Measurements from ENCODE around the gene C1QTNF7.

The C1QTNF7 gene

DNA sequence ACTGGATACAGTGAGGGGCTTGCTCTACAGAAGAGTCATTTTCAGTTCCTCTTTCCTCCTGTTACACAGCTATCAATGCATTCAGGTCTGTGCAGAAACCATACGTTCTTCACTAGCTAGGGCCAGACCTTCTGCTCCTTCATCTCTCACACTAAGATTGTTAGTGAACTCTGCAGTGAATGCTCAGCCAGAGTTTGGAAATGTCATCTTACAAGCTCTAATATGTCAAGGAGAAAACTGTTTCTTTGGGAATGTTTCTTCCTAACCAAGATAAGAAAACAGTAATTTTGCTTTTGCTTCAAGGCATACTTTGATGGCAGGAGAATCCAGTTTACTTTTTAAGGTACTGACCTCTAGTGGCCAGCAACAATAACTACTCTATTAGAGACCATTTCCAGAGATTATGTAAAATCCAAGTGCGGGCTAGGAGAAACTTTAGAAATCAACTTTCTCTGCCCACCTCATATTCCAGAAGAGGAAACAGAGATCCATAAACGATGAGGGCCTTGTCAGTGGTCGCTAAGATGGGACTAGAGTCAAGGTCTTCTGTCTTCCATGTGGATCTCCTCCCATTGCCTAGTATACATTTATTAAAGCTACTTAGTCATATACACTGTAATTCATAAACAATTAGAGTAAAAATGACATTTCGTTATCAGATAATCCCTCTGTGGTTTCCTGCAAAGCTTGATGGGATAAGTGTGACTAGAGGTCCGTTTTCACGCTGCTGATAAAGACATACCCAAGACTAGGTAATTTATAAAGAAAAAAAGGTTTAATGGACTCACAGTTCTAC lies 29.8 kb downstream of the C1QTNF7 start:
- DNase-seq (ENCODE audit: low read depth in 1 of 2, low spot score in 1 of 2) = no peak

DNA sequence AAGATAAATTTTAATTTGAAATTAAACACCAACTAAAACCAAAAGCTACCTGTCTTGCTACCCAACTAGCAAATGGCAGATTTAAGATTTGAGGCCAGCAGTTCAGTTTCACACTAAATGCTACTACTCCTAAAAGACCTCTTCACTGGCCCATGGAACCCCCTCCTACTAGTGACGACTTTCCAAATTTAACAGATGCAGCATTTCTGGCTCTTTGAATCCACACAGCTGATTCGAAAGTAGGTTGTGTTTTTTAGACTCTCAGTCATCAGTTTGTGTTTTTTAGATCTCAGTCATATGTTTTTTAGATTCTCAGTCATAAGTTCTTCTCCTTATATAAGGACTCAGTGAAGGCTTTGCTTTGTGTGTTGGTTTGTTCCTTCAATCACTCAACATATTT lies 30.8 kb downstream of the C1QTNF7 start:
- DNase-seq (ENCODE audit: low read depth in 1 of 2, low spot score in 1 of 2) = no peak

DNA sequence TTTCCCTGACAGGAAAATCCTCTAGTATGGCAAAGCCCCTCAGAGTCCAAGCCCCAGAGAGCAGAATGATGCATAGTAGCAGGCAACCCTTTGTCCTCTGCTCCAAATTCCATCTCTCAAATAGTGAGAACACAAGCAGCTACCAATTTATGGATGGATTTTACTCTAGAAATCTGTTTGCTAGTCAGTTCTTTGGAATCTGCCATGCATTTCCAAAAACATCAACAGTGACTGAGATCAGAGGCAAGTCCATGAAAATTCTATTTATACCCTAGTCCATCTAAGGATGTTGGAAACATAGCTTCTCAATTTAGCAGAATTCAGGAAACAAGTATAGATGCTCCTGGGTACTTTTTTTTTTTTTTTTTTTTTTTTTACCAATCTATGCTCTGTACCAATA lies 31.9 kb downstream of the C1QTNF7 start:
- DNase-seq (ENCODE audit: low read depth in 1 of 2, low spot score in 1 of 2) = no peak

- DNase-seq (ENCODE audit: low read depth in 1 of 2, low spot score in 1 of 2) = no peak
Measured at GRCh38 chr4:15466596-15466995, 38.8 kb downstream of the C1QTNF7 start.

- no peak for DNase-seq (ENCODE audit: low read depth in 1 of 2, low spot score in 1 of 2)
Measured at GRCh38 chr4:15469402-15470127, 41.7 kb downstream of the C1QTNF7 start, which contains the start of gene CC2D2A. Gene CC2D2A, plus strand, starts transcription at chr4:15469882. Its CDS starts 6,051 bp downstream, at chr4:15475933.

- DNase-seq (ENCODE audit: low read depth in 1 of 2, low spot score in 1 of 2) = no peak
Measured at GRCh38 chr4:15470128-15470475, 42.3 kb downstream of the C1QTNF7 start.

- DNase-seq (ENCODE audit: low read depth in 1 of 2, low spot score in 1 of 2) = no peak
Measured at GRCh38 chr4:15476396-15476795, 48.6 kb downstream of the C1QTNF7 start.

GRCh38 chr4:15478724-15479088 lies 50.9 kb downstream of the C1QTNF7 start:
- no peak for DNase-seq (ENCODE audit: low read depth in 1 of 2, low spot score in 1 of 2)

DNA sequence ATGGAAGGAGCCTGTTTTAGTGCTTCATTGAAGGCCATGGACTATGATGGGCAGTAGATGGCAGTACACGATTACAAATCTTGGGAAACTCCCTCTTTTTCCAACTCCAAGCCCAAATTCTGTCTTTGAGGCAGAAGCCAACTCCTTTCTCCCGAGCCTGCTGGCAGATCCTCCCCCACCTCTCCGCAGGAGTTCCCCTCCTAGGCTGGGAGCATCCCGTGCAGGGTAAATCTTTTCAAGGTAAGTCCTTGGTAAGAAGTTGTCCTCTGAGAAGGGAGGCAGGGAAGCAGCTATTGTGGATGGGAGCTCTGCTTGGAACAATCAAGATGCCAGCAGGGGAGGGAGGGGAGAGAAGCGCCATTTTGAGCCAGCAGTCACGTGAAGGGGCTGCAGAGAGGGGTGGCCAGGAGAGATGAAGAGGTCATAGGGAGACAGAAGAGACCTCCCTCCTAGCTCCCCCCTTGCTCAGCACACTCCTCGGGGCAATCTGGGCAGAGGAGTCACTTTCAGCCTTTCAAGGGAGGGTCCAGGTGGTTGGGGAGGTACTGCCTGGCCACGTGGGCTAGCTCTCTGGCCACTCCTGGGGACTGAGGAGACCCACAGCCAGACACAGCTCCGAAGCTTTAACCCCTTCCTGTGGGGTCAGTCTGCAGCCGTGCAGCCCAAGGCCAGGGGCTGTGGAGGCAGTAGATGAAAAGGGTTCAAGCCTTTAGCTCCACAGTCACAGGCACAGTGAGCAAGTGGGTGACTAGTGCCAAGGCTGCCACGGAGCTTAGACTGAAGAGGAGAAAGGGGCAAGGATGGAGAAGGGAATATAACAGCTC lies 51.5 kb downstream of the C1QTNF7 start:
- DNase-seq (ENCODE audit: low read depth in 1 of 2, low spot score in 1 of 2) = no peak

DNA sequence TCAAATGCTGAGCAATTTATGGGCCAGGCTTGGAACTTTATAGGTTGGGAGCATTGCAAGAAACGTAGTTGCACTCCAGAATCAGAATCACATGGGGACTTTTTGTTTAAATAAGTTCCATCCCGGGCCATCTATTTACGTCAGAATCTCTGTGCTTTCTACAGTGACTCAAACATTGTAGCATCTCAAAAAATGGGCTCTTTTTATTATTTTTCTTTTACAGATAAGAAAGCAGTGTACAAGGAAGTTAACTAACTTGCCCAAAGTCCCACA lies 52.0 kb downstream of the C1QTNF7 start:
- no peak for DNase-seq (ENCODE audit: low read depth in 1 of 2, low spot score in 1 of 2)

DNA sequence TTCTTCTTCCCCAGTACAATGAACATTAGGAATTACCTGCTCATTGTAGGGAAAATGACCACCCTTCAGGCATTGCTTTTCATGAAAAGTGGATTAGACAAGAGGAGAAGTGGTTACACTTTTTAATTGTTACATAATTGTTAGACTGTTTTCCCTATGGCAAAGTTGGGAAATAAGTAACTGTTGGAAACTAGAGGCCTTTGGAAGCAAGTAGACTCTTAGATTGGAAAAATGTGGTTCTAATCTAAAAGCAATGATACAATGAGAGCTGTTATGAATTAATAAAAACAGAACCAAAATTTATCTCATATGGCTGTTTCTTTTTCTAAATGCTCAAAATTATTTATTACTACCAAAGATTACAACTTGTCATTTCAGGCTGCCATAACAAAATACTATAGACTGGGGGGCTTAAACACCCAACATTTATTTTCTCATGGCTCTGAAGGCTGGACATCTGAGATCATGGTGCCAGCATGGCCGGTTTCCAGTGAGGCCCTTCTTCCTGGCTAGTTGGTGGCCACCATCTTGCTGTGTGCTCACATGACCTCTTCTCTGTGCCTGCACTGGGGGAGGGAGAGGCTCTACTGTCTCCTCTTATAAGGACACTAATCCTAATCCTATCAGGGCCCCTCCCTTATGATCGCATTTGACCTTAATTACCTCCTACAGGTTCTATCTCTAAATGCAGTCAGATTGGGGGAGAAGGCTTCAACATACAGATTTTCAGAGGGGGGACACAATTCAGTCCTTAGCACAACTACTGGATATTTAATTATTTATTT lies 54.3 kb downstream of the C1QTNF7 start:
- no peak for DNase-seq (ENCODE audit: low read depth in 1 of 2, low spot score in 1 of 2)

- DNase-seq (ENCODE audit: low read depth in 1 of 2, low spot score in 1 of 2) = no peak
Measured at GRCh38 chr4:15482842-15483241, 55.0 kb downstream of the C1QTNF7 start.

DNA sequence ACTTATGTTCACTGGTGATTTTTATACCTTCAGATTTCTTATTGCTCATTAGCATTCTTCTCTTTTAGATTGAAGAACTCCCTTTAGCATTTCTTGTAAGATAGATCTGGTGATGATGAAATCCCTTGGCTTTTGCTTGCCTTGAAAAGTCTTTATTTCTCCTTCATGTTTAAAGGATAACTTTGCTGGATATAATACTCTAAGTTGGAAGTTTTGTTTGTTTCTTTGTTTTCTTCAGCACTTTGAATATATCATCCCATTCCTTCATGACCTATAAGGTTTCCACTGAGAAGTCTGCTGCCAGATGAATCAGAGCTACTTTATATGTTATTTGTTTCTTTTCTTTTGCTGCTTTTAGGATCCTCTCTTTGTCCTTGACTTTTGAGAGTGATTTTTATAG lies 60.3 kb downstream of the C1QTNF7 start:
- no peak for DNase-seq (ENCODE audit: low read depth in 1 of 2, low spot score in 1 of 2)

DNA sequence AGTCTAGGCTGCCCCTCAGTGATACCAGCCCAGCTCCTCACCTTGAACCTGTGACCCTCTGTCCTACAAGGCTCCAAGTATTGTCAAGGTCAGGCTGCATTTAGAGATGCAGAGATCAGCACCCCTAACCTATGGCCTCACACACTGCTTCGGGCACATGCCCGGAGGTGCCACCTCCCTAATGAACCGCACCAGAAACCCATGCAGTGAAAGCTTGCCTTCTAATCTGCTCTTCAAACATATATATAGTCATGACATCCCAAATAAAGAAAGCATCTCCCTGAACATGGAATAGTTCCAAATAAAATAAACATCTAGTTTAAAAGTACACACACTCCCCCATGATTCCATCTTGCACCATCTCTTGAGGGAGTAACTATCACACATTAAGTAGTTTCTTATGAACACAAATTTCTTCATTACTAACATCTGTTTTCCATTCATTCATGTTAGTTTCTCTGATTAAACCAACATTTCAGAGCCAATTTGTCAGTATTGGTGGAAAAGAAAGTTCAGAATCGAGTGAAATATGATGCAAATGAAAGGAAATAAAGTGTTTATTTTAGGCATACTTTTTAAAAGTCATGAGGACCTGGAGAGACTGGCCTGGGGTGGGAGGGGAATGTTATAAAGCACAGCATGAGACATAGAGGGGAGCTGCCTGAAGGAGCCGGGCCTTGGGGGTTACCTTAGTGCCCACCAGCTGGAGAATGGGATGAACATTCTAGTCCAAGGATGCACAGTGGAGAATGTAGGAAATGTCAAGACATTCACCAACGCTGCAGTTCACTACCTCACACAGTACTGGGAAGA lies 61.0 kb downstream of the C1QTNF7 start:
- no peak for DNase-seq (ENCODE audit: low read depth in 1 of 2, low spot score in 1 of 2)

DNA sequence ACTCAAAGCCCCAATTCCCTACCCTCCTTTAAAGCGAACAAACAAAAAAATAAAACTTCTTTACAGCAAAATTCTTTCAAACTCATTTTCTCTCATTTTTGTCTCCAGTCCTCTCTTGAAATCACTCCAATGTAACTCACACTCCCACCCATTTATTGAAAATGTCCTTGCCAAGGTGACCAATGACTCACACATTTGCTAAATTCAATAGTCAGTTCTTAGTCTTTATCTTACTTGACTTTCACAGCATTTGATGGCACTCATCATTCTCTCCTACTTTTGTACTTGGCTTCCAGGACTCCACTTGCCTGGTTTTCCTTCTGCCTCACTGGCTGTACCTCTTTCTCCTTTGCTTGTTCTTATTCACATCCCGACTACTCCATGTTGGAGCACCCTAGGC lies 61.7 kb downstream of the C1QTNF7 start:
- no peak for DNase-seq (ENCODE audit: low read depth in 1 of 2, low spot score in 1 of 2)

- no peak for DNase-seq (ENCODE audit: low read depth in 1 of 2, low spot score in 1 of 2)
Measured at GRCh38 chr4:15493411-15493810, 65.6 kb downstream of the C1QTNF7 start.

DNA sequence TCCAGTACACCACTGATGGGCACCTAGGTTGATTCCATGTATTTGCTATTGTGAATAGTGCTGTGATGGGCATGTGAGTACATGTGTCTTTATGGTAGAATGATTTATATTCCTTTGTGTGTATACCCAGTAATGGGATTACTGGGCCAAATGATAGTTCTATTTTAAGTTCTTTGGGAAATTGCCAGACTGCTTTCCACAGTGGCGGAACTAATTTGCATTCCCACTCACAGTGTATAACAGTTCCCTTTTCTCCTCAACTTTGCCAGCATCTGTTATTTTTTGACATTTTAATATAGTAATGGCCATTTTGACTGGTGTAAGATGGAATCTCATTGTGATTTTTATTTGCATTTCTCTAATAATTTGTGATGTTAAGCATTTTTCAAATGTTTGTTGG lies 67.8 kb downstream of the C1QTNF7 start:
- no peak for DNase-seq (ENCODE audit: low read depth in 1 of 2, low spot score in 1 of 2)
